Measurements from ENCODE around the gene ZCCHC3.

The ZCCHC3 gene

GRCh38 chr20:271528-271927, 25.8 kb upstream of the ZCCHC3 start:
- Histone ChIP-seq H3K36me3 (ENCODE audit: insufficient read depth) (no peaks in the 10 kb centered on the region), H3K27me3 (ENCODE audit: insufficient read depth, low read depth) (no peaks in the 10 kb centered on the region), H2AFZ (ENCODE audit: low read depth) (no peak overlapping the region), H3K4me2 (no peak overlapping the region), H3K4me3 (IDR thresholded peaks at IDR 0.05; ENCODE audit: insufficient read depth, low read depth, low read length) (no peak overlapping the region), H3K79me2 (ENCODE audit: insufficient read depth, low read depth) (no peaks in the 10 kb centered on the region), H4K20me1 (ENCODE audit: insufficient read depth) (no peaks in the 10 kb centered on the region), H3K4me1 (ENCODE audit: low read depth, poor library complexity, severe bottlenecking) (no peaks in the 10 kb centered on the region), H3K9ac (no peak overlapping the region), H3K27ac (no peak overlapping the region)
- no peak for TF ChIP-seq CTCF (conservative IDR thresholded peaks at IDR 0.05; ENCODE audit: low read depth, low read length)

GRCh38 chr20:272718-273117, 24.7 kb upstream of the ZCCHC3 start:
- H3K36me3 ChIP-seq (ENCODE audit: insufficient read depth), result no peaks in the 10 kb centered on the region
- TF ChIP-seq CTCF (conservative IDR thresholded peaks at IDR 0.05; ENCODE audit: low read depth, low read length), result no peak
- no peak overlapping the region for H3K4me2 ChIP-seq
- no peak overlapping the region for H3K27ac ChIP-seq
- H3K79me2 ChIP-seq (ENCODE audit: insufficient read depth, low read depth), result no peaks in the 10 kb centered on the region
- no peaks in the 10 kb centered on the region for H4K20me1 ChIP-seq (ENCODE audit: insufficient read depth)
- no peak overlapping the region for H3K4me3 ChIP-seq (IDR thresholded peaks at IDR 0.05; ENCODE audit: insufficient read depth, low read depth, low read length)
- H3K9ac ChIP-seq, result no peak overlapping the region
- no peaks in the 10 kb centered on the region for H3K27me3 ChIP-seq (ENCODE audit: insufficient read depth, low read depth)
- no peak overlapping the region for H2AFZ ChIP-seq (ENCODE audit: low read depth)
- no peaks in the 10 kb centered on the region for H3K4me1 ChIP-seq (ENCODE audit: low read depth, poor library complexity, severe bottlenecking)

- Histone ChIP-seq H3K27ac (no peak overlapping the region), H3K4me2 (no peak overlapping the region)
- no peak for TF ChIP-seq CTCF (conservative IDR thresholded peaks at IDR 0.05; ENCODE audit: low read depth, low read length)
Measured at GRCh38 chr20:273884-274283, 23.5 kb upstream of the ZCCHC3 start.

GRCh38 chr20:275791-276190, 21.6 kb upstream of the ZCCHC3 start:
- Histone ChIP-seq H3K79me2 (ENCODE audit: insufficient read depth, low read depth) (no peaks in the 10 kb centered on the region), H4K20me1 (ENCODE audit: insufficient read depth) (no peaks in the 10 kb centered on the region), H3K9ac (no peak overlapping the region), H3K4me3 (IDR thresholded peaks at IDR 0.05; ENCODE audit: insufficient read depth, low read depth, low read length) (no peak overlapping the region), H3K4me1 (ENCODE audit: low read depth, poor library complexity, severe bottlenecking) (no peaks in the 10 kb centered on the region), H3K27ac (no peak overlapping the region), H2AFZ (ENCODE audit: low read depth) (no peak overlapping the region), H3K36me3 (ENCODE audit: insufficient read depth) (no peaks in the 10 kb centered on the region), H3K27me3 (ENCODE audit: insufficient read depth, low read depth) (no peaks in the 10 kb centered on the region), H3K4me2 (no peak overlapping the region)
- TF ChIP-seq CTCF (conservative IDR thresholded peaks at IDR 0.05; ENCODE audit: low read depth, low read length), result no peak

More at GRCh38 chr20:273884-274283, 23.5 kb upstream of the ZCCHC3 start:
- Histone ChIP-seq H3K36me3 (ENCODE audit: insufficient read depth) (no peaks in the 10 kb centered on the region), H4K20me1 (ENCODE audit: insufficient read depth) (no peaks in the 10 kb centered on the region), H3K9ac (no peak overlapping the region), H3K4me1 (ENCODE audit: low read depth, poor library complexity, severe bottlenecking) (no peaks in the 10 kb centered on the region), H3K27me3 (ENCODE audit: insufficient read depth, low read depth) (no peaks in the 10 kb centered on the region), H2AFZ (ENCODE audit: low read depth) (no peak overlapping the region), H3K79me2 (ENCODE audit: insufficient read depth, low read depth) (no peaks in the 10 kb centered on the region), H3K4me3 (IDR thresholded peaks at IDR 0.05; ENCODE audit: insufficient read depth, low read depth, low read length) (no peak overlapping the region)
